ENCODE results near the gene DTL.

- no peak; the same call in 1 of the 2 replicates for TF ChIP-seq CTCF (conservative IDR thresholded peaks at IDR 0.05)
- no peak for TF ChIP-seq EZH2 (IDR thresholded peaks at IDR 0.05; ENCODE audit: low read depth)
Measured at GRCh38 chr1:212034516-212035122, 929 bp upstream of the DTL start.
